Left ventricle myocardium inferior (tissue), 1 donor: Measurements from ENCODE around the gene SPHK1. TPM values are rescaled to one million over a fixed set of nuclear protein-coding genes. Genes with fewer than 3 reads are reported as not detected.

Experiments
- DNase-seq: peaks from one replicate; pipeline ENCODE4 v3.0.0-alpha.2; 2020
- H3K27ac ChIP-seq: fragments of 200-600 bp; replicated peaks from 2 replicates; pipeline ENCODE4 v1.8.0; 2021
- H3K27me3 ChIP-seq: fragments of 200-600 bp; 2 replicates; pipeline ENCODE4 v1.8.0; 2021; ENCODE audit warnings: low read depth
- H3K36me3 ChIP-seq: fragments of 200-600 bp; 2 replicates; pipeline ENCODE4 v1.8.0; 2021
- H3K4me1 ChIP-seq: fragments of 200-600 bp; 2 replicates; pipeline ENCODE4 v1.8.0; 2021
- H3K4me3 ChIP-seq: fragments of 200-600 bp; 2 replicates; pipeline ENCODE4 v1.8.0; 2021; ENCODE audit warnings: mild to moderate bottlenecking, moderate library complexity
- H3K9me3 ChIP-seq: fragments of 200-600 bp; replicated peaks from 2 replicates; pipeline ENCODE4 v1.8.0; 2021
- intact Hi-C: fragments of 100-400 bp; cut with micrococcal nuclease; formaldehyde crosslinking; loops from one replicate; pipeline ENCODE4 v1.11.0; 2022
- total RNA-seq: library from RNA; stranded (reverse); fragmentation: NEBNext Ultra II Directional; extraction: Animal tissue kit (Norgen Biotek cat#: 25700); gene quantifications from one replicate; pipeline ENCODE4 v1.2.1, GENCODE V29; 2021
- TF ChIP-seq, protein P1 (sequence below): fragments of 200-600 bp; IDR thresholded peaks from 2 replicates; pipeline ENCODE4 v1.8.0; 2021; ENCODE audit warnings: antibody characterized with exemption, mild to moderate bottlenecking, borderline replicate concordance
- donor health status: DM: no; HTN: yes; CAD: no; lungs with severe emphysema.

The SPHK1 gene
- total RNA-seq, 1 donor from 2014 or later: 2.3 TPM

DNA sequence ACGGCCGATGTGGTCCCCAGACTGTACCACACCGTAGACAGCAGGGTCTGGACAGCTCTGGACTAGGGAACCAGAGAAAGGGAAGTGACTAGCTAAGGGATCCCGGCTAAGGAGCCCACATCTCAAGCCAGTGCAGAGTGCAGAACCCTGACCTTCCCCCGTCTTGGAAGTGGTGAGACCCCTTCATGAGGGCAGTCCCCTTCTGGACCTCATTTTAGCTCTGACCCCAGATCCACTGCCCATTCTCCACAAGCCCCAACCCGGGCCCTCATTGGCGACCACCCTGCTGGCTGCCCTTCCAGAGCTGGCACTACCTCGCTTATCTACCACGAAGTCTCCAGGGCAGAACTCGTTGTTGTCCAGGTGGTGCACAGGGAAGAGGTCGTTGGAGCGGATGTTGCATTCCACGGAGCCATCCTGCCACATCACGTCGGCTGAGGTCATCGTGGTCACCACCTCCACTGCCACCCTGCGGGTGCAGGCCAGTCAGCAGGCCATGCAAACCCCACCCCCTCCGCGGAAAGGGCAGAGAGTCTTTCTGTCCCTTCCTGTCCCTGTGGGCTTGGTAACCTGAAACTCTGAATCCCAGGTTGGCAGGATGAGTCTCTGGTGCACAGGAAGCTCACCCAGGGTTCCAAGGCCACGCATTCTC, 14.2 kb downstream of the SPHK1 start:
- TF ChIP-seq, protein P1, sequence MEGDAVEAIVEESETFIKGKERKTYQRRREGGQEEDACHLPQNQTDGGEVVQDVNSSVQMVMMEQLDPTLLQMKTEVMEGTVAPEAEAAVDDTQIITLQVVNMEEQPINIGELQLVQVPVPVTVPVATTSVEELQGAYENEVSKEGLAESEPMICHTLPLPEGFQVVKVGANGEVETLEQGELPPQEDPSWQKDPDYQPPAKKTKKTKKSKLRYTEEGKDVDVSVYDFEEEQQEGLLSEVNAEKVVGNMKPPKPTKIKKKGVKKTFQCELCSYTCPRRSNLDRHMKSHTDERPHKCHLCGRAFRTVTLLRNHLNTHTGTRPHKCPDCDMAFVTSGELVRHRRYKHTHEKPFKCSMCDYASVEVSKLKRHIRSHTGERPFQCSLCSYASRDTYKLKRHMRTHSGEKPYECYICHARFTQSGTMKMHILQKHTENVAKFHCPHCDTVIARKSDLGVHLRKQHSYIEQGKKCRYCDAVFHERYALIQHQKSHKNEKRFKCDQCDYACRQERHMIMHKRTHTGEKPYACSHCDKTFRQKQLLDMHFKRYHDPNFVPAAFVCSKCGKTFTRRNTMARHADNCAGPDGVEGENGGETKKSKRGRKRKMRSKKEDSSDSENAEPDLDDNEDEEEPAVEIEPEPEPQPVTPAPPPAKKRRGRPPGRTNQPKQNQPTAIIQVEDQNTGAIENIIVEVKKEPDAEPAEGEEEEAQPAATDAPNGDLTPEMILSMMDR: no peak
- Histone ChIP-seq H3K36me3 (peaks cover 97% of the 10 kb centered on the region), H3K27ac (no peak overlapping the region), H3K27me3 (no peaks in the 10 kb centered on the region), H3K4me1 (peaks cover 30% of the 10 kb centered on the region), H3K4me3 (no peak overlapping the region), H3K9me3 (no peaks in the 10 kb centered on the region)
- intact Hi-C loops: loop anchor here (5.0 kb wide), 1 partner anchor 96 kb away; no protein-coding TSS in a partner anchor
- no peak for DNase-seq

GRCh38 chr17:76399175-76400172, 15.1 kb downstream of the SPHK1 start:
- DNase-seq: no peak
- TF ChIP-seq, protein P1: no peak
- H3K36me3 ChIP-seq: peaks cover 97% of the 10 kb centered on the region
- peaks cover 38% of the 10 kb centered on the region for H3K4me1 ChIP-seq
- intact Hi-C loops: loop anchor here (5.0 to 10.0 kb wide), 2 partner anchors 55 to 97 kb away; partner anchors contain the start of gene UBE2O
- H3K4me3 ChIP-seq: no peak overlapping the region
- H3K27ac ChIP-seq: no peak overlapping the region
- H3K27me3 ChIP-seq: no peaks in the 10 kb centered on the region
- H3K9me3 ChIP-seq: no peaks in the 10 kb centered on the region

- TF ChIP-seq, protein P1: no peak
- H3K9me3 ChIP-seq: no peaks in the 10 kb centered on the region
- H3K27ac ChIP-seq: peak overlapping the region; percentile 5
- no peak overlapping the region for H3K4me3 ChIP-seq
- H3K36me3 ChIP-seq: peaks cover 69% of the 10 kb centered on the region
- peaks cover 65% of the 10 kb centered on the region for H3K4me1 ChIP-seq
- intact Hi-C loops: loop anchor here (10.0 kb wide), 1 partner anchor 52 kb away; the partner anchor contains the start of gene UBE2O
- no peaks in the 10 kb centered on the region for H3K27me3 ChIP-seq
- DNase-seq: no peak
Measured at GRCh38 chr17:76402711-76403110, 18.3 kb downstream of the SPHK1 start.

- H3K4me3 ChIP-seq: no peak overlapping the region
- H3K36me3 ChIP-seq: peaks cover 55% of the 10 kb centered on the region
- no peaks in the 10 kb centered on the region for H3K9me3 ChIP-seq
- H3K27me3 ChIP-seq: no peaks in the 10 kb centered on the region
- H3K27ac ChIP-seq: peak overlapping the region; percentile 87
- intact Hi-C loops: loop anchor here (10.0 kb wide), 1 partner anchor 51 kb away; the partner anchor contains the start of gene UBE2O
- H3K4me1 ChIP-seq: peaks cover 73% of the 10 kb centered on the region
- TF ChIP-seq, protein P1: no peak
- no peak for DNase-seq
Measured at GRCh38 chr17:76404256-76404655, 19.8 kb downstream of the SPHK1 start.

GRCh38 chr17:76404976-76405563, 20.7 kb downstream of the SPHK1 start:
- H3K27ac ChIP-seq: peak overlapping the region; percentile 87
- intact Hi-C loops: loop anchor here (10.0 kb wide), 1 partner anchor 50 kb away; the partner anchor contains the start of gene UBE2O
- H3K27me3 ChIP-seq: no peaks in the 10 kb centered on the region
- peak; percentile 64 for DNase-seq
- H3K4me1 ChIP-seq: peaks cover 77% of the 10 kb centered on the region
- H3K9me3 ChIP-seq: no peaks in the 10 kb centered on the region
- H3K4me3 ChIP-seq: peak overlapping the region; percentile 0
- TF ChIP-seq, protein P1: no peak
- peaks cover 47% of the 10 kb centered on the region for H3K36me3 ChIP-seq
